GM18526 (cell line): ENCODE data around the gene CDH23.

Source experiments
- POLR2A ChIP-seq: IDR thresholded peaks from 3 replicates; pipeline ENCODE4 v1.6.1; 2011; ENCODE audit not compliant: insufficient read length; ENCODE audit errors: extremely low read depth

The CDH23 gene

DNA sequence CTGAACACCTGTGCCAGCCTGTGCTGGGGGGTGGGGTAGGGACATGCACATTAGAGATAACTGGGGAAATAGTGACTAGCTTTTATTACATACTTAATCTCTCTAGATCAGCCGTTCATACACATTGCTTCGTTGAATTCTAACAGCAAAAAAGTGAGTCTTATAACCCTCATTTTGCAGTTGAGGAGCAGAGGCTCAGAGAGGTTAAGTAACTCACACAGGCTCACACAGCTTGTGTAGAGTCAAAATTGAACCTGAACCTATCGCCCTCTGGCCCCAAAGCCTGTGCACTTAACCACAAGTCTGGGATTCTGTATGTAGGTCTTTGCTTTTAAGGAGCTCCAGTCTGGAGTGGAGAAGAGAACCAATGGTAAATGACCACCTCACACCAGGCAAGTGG is 59.9 kb downstream of the CDH23 start:
- no peak for TF ChIP-seq POLR2A

GRCh38 chr10:71457908-71458307 is 61.2 kb downstream of the CDH23 start:
- TF ChIP-seq POLR2A, result no peak

DNA sequence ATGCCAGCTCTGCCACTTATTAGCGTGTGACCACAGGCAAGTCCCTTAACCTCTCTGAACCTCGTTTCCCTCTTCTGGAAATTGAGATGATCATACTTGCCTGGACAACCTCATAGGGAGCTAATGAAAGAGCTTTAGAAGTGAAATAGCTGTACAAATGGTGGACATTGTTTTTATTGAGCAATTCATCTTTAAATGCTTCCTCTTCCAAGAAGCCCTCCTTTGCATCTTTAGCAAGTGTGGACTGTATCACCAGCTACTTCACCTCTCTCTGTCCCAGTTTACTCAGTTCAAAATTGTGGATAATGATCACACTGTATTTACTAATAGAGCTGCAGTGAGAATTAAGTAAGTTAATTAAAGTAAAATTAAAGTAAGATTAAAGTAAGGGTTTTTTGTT is 61.7 kb downstream of the CDH23 start:
- TF ChIP-seq POLR2A, result no peak

GRCh38 chr10:71459513-71459912 is 62.8 kb downstream of the CDH23 start:
- TF ChIP-seq POLR2A, result no peak

DNA sequence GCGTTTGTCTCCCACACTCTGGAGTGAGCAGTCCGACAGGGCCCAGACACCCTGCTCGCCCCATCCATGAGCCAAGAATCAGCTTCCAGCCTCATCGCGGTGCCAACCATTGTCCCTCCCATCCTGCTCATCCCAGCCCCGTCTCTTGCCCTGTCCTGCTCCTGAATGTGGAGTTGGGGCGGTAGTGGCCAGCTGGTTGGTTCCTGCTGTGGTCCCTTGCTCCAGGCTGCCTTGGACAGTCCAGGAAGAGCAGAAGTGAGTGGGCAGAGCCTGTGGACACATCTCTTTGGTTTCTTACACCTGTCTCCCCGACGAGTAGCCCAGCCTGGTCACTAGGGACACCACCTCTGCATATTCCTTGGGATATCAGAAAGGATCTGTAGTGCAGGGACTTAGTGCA is 63.9 kb downstream of the CDH23 start:
- no peak for TF ChIP-seq POLR2A

DNA sequence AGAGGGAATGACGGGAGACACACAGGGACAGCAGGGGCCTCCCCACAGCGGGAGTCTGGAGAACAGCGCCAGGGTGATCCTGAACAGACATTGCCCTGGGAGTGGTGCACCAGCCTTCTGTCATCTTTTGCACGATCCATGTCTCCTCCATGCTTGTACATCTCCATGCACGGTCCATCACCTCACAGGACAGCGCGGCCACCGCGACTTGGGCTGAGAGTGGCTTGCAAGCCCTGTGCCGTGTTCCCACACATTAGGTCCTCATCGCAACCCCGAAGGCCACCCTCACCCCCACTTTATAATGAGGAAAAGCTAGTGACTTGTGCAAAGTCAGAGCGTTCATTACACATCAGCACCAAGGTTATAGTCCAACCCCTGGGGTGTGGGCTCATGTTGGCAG is 64.7 kb downstream of the CDH23 start:
- TF ChIP-seq POLR2A, result no peak

DNA sequence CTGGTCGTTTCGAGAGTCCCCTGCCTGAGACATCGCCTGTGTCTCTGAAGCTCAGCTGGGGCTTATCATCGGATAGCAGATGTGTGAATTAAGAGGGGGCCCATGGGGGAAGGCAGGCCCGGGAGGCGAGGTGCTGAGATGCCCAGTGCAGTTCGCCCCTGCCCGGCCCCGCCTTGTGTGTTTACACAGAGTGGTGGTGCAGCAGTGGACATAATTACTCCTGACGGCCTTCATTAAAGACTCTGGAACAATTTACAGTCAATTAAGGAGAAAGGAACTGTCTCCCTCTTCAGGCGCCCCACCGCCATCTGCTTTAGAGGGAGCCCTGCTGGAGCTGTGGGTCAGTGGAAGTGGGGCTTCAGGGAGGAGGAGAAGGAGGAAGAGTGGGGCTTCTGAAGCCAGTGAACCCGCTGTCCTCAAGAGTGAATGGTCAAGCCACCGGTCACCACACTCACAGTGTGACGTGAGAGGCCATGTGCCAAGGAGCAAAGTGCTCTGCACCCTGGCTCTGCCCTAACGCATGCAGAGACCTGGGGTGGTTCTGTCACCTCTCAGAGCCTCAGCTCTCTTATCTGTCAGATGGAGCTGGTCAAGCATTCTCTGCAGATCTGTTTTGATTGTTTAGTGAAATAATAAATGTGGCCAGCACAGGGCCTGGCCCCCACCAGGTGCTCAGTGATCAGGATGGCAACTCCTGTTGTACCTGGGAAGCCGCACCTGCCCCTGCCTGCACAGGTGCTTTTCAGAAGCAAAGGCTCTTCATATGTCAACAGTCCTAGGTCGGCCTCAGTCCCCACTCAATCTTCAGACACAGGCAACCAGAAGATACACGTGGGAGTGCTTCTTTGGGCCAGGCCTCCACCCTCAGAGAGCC is 65.6 kb downstream of the CDH23 start:
- TF ChIP-seq POLR2A, result no peak

GRCh38 chr10:71463111-71463510 is 66.4 kb downstream of the CDH23 start:
- TF ChIP-seq POLR2A, result no peak

- no peak for TF ChIP-seq POLR2A
Measured at GRCh38 chr10:71465551-71466252, 69.0 kb downstream of the CDH23 start.

DNA sequence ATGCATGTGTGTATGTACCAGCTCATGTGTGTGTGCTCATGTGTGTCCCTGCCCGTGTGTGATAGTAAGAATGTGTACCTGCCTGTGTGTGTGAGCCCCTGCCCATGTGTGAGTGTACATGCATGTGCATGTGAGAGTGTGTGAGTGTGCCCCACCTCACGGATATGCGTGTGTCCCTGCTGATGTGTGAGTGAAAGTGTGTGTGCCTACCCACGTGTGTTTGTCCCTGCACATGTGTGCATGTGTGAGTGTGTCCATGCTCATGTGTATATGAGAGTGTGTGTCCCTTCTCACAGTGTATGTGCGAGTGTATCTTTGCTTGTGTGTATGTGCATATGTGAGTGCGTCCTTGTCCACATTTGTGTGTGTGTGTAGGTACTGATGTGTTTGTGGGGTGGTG is 69.6 kb downstream of the CDH23 start:
- TF ChIP-seq POLR2A, result no peak

GRCh38 chr10:71467161-71467560 is 70.4 kb downstream of the CDH23 start:
- no peak for TF ChIP-seq POLR2A

- no peak for TF ChIP-seq POLR2A
Measured at GRCh38 chr10:71467569-71468362, 71.0 kb downstream of the CDH23 start.

DNA sequence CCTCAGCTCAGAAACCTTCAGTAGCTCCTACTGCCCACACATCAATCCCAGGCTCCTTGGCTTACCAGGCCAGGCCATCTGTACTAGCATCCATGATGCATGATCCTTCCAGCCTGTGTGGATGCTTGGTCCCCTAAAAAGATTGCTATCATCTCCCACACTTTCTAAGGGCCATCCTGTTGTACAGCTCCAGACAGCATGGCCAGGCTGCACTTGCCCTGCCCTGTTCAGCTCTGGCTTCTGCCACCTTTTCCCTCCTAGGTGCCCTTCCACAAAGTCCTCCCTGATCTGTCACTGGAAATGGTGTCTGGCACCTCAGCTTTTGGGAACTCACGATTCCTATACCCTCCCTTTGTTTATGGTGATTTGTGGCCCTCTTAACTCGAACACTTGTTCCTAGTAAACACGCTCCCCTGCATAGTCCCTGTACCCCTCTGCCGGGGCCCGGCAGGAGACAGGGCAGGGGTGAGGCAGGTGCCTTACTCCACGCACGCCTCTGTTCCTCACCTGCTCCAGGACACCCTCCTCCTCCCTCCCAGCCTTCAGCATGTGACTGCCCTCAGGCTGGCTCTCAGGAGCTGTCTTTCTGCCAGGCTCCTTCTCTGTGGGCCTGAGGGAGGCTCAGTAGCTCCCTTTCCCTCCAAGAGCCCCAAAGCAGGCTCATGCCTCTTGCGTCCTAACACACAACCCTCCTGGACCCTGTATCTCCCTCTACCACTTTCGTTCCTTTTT is 71.8 kb downstream of the CDH23 start:
- no peak for TF ChIP-seq POLR2A

DNA sequence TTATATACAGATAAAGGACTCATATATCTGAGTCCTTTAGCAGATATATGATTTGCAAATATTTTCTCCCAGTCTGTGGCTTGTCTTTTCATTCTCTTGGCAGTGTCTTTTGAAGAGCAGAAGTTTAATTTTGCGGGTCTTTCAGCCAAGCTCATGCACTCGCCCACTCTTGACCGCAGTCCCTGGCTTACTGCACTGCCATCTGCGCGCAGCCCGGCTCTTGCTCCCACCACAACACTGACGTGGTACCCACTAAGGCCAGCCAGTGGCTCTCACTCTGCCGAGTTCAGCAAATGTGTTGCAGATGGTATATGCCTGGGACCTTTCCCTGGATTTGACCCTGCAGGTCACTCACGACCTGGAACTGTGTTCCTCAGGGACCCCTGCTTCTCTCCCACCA is 74.3 kb downstream of the CDH23 start:
- TF ChIP-seq POLR2A, result no peak

GRCh38 chr10:71471957-71472365 is 75.2 kb downstream of the CDH23 start:
- TF ChIP-seq POLR2A, result no peak
